ENCODE results near the gene OTUD5.
A peak's percentile ranks its signal among the peaks of the same experiment; 100 is the strongest.

OTUD5 gene

GRCh38 chrX:48956728-48957414, 536 bp downstream of the OTUD5 start (continued):
- TF ChIP-seq CTCF (tag by site-specific recombination; IDR thresholded peaks at IDR 0.05) (no peak), AEBP2 (tag by site-specific recombination; IDR thresholded peaks at IDR 0.05; ENCODE audit: borderline replicate concordance) (no peak), ZNF24 (tag by site-specific recombination; IDR thresholded peaks at IDR 0.05) (no peak), ZNF658 (tag by site-specific recombination; IDR thresholded peaks at IDR 0.05) (no peak), MEIS1 (CRISPR knock-in tag; IDR thresholded peaks at IDR 0.05; ENCODE audit: borderline replicate concordance) (no peak), KLF1 (tag by site-specific recombination; IDR thresholded peaks at IDR 0.05) (peak; percentile 65), ZNF600 (tag by site-specific recombination; IDR thresholded peaks at IDR 0.05) (no peak), ZNF19 (tag by site-specific recombination; IDR thresholded peaks at IDR 0.05; ENCODE audit: low read depth) (no peak), HOXA7 (CRISPR knock-in tag; IDR thresholded peaks at IDR 0.05; ENCODE audit: borderline replicate concordance) (no peak), ZNF146 (tag by site-specific recombination; IDR thresholded peaks at IDR 0.05) (no peak), ZBTB49 (tag by site-specific recombination; IDR thresholded peaks at IDR 0.05; ENCODE audit: low read depth) (no peak), INSM2 (tag by site-specific recombination; IDR thresholded peaks at IDR 0.05) (no peak), ZNF37A (tag by site-specific recombination; IDR thresholded peaks at IDR 0.05) (no peak), PRDM4 (tag by site-specific recombination; IDR thresholded peaks at IDR 0.05) (no peak), ZNF26 (tag by site-specific recombination; IDR thresholded peaks at IDR 0.05) (no peak), ZNF837 (tag by site-specific recombination; IDR thresholded peaks at IDR 0.05) (no peak), ZFP41 (tag by site-specific recombination; IDR thresholded peaks at IDR 0.05; ENCODE audit: borderline replicate concordance) (no peak), PBX3 (CRISPR knock-in tag; IDR thresholded peaks at IDR 0.05) (0 out of 2 replicates have a peak, but pooled peaks have one; percentile 46), ZSCAN18 (tag by site-specific recombination; IDR thresholded peaks at IDR 0.05) (no peak), ZNF148 (tag by site-specific recombination; IDR thresholded peaks at IDR 0.05; ENCODE audit: borderline replicate concordance) (no peak)
